Body of pancreas (tissue), 4 donors: ENCODE data around the gene SLC25A34. TPM values are rescaled to one million over a fixed set of nuclear protein-coding genes. Genes with fewer than 3 reads are reported as not detected.

Experiments
- ATAC-seq: fragments of 150-250 bp; one replicate; pipeline ENCODE4 v1.9.1; 2016
- DNase-seq, 4 donors: peaks; one replicate each; pipeline ENCODE4 v3.0.0-alpha.2; 2019
- H3K27ac ChIP-seq, 4 donors: fragments of 200-600 bp; sonication (generic); 1 replicate in 3 of 4; 2 replicates in 1 of 4; pipeline versions ENCODE4 v1.5.1 to v1.6.1; 2016 to 2019; ENCODE audit warnings: mild to moderate bottlenecking in 1 of 4, mixed read lengths in 1 of 4, moderate library complexity in 1 of 4
- H3K27me3 ChIP-seq, 2 donors: fragments of 200-600 bp; sonication (generic); one replicate each; pipeline ENCODE4 v1.6.0; 2016; ENCODE audit warnings: mild to moderate bottlenecking in 1 of 2
- H3K36me3 ChIP-seq, 2 donors: fragments of 200-600 bp; sonication (generic); replicated peaks in 1 of 2; 2 replicates each; pipeline ENCODE4 v1.5.1; 2016; ENCODE audit warnings: low read depth in 2 of 2; ENCODE audit not compliant: insufficient read depth in 1 of 2
- H3K4me1 ChIP-seq: fragments of 200-600 bp; sonication (generic); one replicate; pipeline ENCODE4 v1.6.0; 2016
- H3K4me3 ChIP-seq, 2 donors: fragments of 200-600 bp; sonication (generic); 1 replicate in 1 of 2; 2 replicates in 1 of 2; pipeline ENCODE4 v1.5.1; 2016 to 2019
- H3K9me3 ChIP-seq, 3 donors: fragments of 200-600 bp; sonication (generic); 1 replicate in 2 of 3; 2 replicates in 1 of 3; pipeline ENCODE4 v1.5.1; 2016
- POLR2A ChIP-seq, 3 donors: fragments of 450-650 bp; IDR thresholded peaks; one replicate each; pipeline ENCODE4 v1.6.1; 2016; ENCODE audit warnings: antibody characterized with exemption in 3 of 3, mild to moderate bottlenecking in 2 of 3
- WGBS, 2 donors: methylation state at CpG; one replicate each; pipeline ENCODE4 v1.1.5; 2017; 5-methylcytosine and 5-hydroxymethylcytosine counted together
- intact Hi-C: fragments of 100-400 bp; cut with DNase I; formaldehyde crosslinking; loops from one replicate; pipeline ENCODE4 v1.15.1; 2023
- total RNA-seq, 2 donors: library from RNA; depleted of rRNA; stranded (reverse); fragments of >200 nt; gene quantifications; one replicate each; pipeline ENCODE4 v1.1.0, GENCODE V29; 2016
- TF ChIP-seq, protein P1 (sequence below), 7 experiments: fragments of 450-650 bp in 4 of 7; fragments of 200-600 bp in 3 of 7; sonication (generic) in 3 of 7; IDR thresholded peaks; one replicate each; pipeline ENCODE4 v1.5.1; 2016 to 2019; ENCODE audit warnings: antibody characterized with exemption in 7 of 7

The SLC25A34 gene
- total RNA-seq, 2 donors from 2014 or later, result 5.7 to 6.9 TPM

DNA sequence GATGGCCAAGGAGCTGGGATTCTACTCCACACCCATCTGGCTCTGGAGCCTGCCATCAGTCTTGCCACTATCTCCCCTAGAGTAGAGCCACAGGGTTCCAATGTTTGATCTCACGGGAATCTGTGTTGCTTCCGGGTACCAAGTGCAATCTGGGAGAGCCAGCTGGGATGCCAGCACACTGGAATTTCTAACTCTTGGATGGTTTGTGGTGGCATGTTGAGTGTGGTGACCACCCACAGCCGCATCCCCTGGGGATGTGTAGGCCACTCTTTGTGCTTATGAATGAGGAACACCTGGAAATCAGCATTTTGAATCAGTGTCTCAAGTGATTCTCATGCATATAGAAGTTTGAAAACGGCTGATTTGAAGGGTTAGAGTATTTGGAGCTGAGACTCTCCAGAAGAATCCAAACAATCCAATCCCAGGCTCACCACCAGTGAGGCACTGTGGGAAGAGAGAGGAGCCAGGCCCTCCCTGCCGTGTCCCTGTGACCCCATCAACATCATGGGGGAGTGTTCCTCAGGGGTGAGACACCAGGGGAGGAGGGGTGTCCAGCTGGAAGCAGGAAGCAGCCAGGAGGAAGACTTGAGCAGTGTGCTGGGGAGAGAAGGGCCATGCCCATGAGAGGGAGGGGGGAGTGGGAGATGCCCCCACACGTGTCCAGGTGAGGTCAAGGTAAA lies 35.9 kb downstream of the SLC25A34 start:
- no peak for ATAC-seq
- H3K4me1 ChIP-seq, result no peaks in the 10 kb centered on the region
- 81 to 84% methylated on average over 4 to 6 of the region's 6 CpGs for WGBS, 2 donors

GRCh38 chr1:15775706-15776105 lies 39.6 kb downstream of the SLC25A34 start:
- Histone ChIP-seq H3K9me3 (no peaks in the 10 kb centered on the region), H3K4me1 (peaks cover 15% of the 10 kb centered on the region), H3K27ac (no peak overlapping the region), H3K27me3 (no peaks in the 10 kb centered on the region), H3K36me3 (peaks cover 0 to 10% of the 10 kb centered on the region in 2 donors), H3K4me3 (no peak overlapping the region)
- DNase-seq, result no peak
- no peak for ATAC-seq
- TF ChIP-seq, protein P1, sequence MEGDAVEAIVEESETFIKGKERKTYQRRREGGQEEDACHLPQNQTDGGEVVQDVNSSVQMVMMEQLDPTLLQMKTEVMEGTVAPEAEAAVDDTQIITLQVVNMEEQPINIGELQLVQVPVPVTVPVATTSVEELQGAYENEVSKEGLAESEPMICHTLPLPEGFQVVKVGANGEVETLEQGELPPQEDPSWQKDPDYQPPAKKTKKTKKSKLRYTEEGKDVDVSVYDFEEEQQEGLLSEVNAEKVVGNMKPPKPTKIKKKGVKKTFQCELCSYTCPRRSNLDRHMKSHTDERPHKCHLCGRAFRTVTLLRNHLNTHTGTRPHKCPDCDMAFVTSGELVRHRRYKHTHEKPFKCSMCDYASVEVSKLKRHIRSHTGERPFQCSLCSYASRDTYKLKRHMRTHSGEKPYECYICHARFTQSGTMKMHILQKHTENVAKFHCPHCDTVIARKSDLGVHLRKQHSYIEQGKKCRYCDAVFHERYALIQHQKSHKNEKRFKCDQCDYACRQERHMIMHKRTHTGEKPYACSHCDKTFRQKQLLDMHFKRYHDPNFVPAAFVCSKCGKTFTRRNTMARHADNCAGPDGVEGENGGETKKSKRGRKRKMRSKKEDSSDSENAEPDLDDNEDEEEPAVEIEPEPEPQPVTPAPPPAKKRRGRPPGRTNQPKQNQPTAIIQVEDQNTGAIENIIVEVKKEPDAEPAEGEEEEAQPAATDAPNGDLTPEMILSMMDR (IDR thresholded peaks at IDR 0.05), result no peak
- TF ChIP-seq POLR2A (IDR thresholded peaks at IDR 0.05), result no peak
- 90 to 100% methylated on average over 2 of the region's 2 CpGs for WGBS, 2 donors
- intact Hi-C loops, result no loop called here

More for the DNA sequence above, 35.9 kb downstream of the SLC25A34 start:
- TF ChIP-seq, protein P1 (IDR thresholded peaks at IDR 0.05), result no peak
- no peak for TF ChIP-seq POLR2A (IDR thresholded peaks at IDR 0.05)
- intact Hi-C loops, result no loop called here
- no peak for DNase-seq
- Histone ChIP-seq H3K36me3 (peaks cover 0 to 11% of the 10 kb centered on the region in 2 donors), H3K9me3 (no peaks in the 10 kb centered on the region), H3K27me3 (no peaks in the 10 kb centered on the region), H3K27ac (no peak overlapping the region), H3K4me3 (no peak overlapping the region)

DNA sequence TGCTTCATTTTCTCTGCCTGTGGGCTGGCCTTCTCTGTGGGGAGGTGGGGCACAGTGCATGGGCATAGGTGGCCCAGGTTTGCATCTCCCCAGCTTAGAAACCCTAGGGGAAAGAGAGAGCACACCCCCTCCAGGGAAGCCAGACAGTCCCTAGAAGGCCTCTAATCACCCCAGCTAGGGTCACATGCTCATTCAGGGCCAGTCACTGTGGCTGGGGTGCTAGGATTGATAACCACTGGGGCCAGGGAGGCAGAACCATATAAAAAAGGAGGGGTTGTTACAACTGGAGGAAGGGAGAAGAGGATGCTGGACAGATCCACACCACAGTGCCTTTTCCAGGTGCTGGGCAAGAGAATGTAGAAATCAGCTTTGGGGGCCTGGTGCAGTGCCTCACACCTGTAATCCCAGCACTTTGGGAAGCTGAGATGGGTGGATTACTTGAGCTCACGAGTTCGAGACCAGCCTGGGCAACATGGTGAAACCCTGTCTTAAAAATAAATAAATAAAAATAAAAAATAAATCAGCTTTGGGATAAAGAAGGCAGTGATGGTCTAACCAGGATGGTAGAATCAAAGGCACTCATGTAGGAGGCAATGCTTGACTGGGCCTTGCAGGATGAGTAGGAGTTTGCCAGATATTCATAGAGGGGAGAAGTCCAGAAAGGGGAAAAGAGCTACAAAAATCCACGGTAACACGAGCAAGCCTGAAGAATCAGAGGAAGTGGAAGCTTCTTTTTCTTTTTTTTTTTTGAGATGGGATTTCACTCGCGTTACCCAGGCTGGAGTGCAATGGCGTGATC lies 42.0 kb downstream of the SLC25A34 start:
- H3K27ac ChIP-seq, result no peak overlapping the region
- TF ChIP-seq POLR2A (IDR thresholded peaks at IDR 0.05), result no peak
- TF ChIP-seq, protein P1 (IDR thresholded peaks at IDR 0.05), result no peak
- no peaks in the 10 kb centered on the region for H3K9me3 ChIP-seq
- DNase-seq, result no peak
- H3K27me3 ChIP-seq, result no peaks in the 10 kb centered on the region
- H3K36me3 ChIP-seq, result peaks cover 0 to 5% of the 10 kb centered on the region in 2 donors
- ATAC-seq, result no peak
- peaks cover 22% of the 10 kb centered on the region for H3K4me1 ChIP-seq
- no peak overlapping the region for H3K4me3 ChIP-seq
- WGBS, 2 donors, result 93% methylated on average over 7 of the region's 7 CpGs
- intact Hi-C loops, result no loop called here

DNA sequence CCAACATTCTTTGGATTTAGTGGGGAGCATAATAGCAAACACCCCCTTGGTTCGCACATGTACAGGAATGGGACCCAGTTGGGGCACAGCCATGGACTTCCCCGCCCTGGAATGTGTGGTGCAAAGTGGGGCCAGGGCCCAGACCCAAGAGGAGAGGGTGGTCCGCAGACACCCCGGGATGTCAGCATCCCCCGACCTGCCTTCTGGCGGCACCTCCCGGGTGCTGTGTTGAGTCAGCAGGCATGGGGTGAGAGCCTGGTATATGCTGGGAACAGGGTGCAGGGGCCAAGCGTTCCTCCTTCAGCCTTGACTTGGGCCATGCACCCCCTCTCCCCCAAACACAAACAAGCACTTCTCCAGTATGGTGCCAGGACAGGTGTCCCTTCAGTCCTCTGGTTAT lies 49.6 kb downstream of the SLC25A34 start:
- DNase-seq (no peak), ATAC-seq (no peak)
- Histone ChIP-seq H3K9me3 (no peaks in the 10 kb centered on the region), H3K4me1 (peaks cover 8% of the 10 kb centered on the region), H3K36me3 (peaks cover 0 to 6% of the 10 kb centered on the region in 2 donors), H3K27ac (no peak overlapping the region), H3K27me3 (no peaks in the 10 kb centered on the region), H3K4me3 (no peak overlapping the region)
- WGBS, 2 donors, result 93 to 98% methylated on average over 7 to 8 of the region's 8 CpGs
- intact Hi-C loops, result no loop called here
- TF ChIP-seq, protein P1 (IDR thresholded peaks at IDR 0.05), result no peak
- TF ChIP-seq POLR2A (IDR thresholded peaks at IDR 0.05), result no peak
